ENCODE data around the gene ZNF529. TPM values are rescaled to one million over a fixed set of nuclear protein-coding genes. Genes with fewer than 3 reads are reported as not detected.
A peak's percentile ranks its signal among the peaks of the same experiment; 100 is the strongest.

ZNF529 gene
- total RNA-seq, 1 donor from 2014 or later, result 18.8 TPM

DNA sequence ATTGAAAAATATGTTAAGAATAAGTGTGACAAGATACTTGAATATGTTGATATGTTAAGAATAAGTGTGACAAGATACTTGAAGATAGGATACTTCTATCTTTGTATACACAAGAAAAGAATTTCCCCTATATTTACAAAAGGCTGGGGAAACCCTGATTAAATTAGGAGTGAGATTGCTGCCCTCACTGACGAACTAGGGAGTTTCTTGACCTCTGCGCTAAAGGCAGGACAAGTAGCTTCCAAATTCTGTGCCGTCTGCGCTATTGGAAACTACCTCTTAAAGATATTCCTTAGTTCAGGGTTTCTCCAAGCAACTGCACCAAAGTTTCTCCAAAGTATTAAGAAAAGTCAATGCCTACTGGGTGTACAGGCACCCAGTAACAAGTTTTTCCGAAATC, 45.8 kb downstream of the ZNF529 start:
- peaks cover 13% of the 10 kb centered on the region for H3K9me3 Mint-ChIP-seq (ENCODE audit: unreplicated experiment)
- peak overlapping the region; percentile 100 for H3K27ac Mint-ChIP-seq (ENCODE audit: unreplicated experiment)
- peaks cover 22% of the 10 kb centered on the region for H3K4me1 Mint-ChIP-seq (ENCODE audit: unreplicated experiment)
- peak overlapping the region; percentile 100 for H3K4me3 Mint-ChIP-seq (ENCODE audit: unreplicated experiment)
- H3K36me3 Mint-ChIP-seq (ENCODE audit: unreplicated experiment), result peaks cover 34% of the 10 kb centered on the region
- no peaks in the 10 kb centered on the region for H3K27me3 Mint-ChIP-seq (ENCODE audit: unreplicated experiment)
- DNase-seq (ENCODE audit: extremely low spot score, unreplicated experiment), result no peak
- TF ChIP-seq, protein P1, sequence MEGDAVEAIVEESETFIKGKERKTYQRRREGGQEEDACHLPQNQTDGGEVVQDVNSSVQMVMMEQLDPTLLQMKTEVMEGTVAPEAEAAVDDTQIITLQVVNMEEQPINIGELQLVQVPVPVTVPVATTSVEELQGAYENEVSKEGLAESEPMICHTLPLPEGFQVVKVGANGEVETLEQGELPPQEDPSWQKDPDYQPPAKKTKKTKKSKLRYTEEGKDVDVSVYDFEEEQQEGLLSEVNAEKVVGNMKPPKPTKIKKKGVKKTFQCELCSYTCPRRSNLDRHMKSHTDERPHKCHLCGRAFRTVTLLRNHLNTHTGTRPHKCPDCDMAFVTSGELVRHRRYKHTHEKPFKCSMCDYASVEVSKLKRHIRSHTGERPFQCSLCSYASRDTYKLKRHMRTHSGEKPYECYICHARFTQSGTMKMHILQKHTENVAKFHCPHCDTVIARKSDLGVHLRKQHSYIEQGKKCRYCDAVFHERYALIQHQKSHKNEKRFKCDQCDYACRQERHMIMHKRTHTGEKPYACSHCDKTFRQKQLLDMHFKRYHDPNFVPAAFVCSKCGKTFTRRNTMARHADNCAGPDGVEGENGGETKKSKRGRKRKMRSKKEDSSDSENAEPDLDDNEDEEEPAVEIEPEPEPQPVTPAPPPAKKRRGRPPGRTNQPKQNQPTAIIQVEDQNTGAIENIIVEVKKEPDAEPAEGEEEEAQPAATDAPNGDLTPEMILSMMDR (IDR thresholded peaks at IDR 0.05), result no peak

DNA sequence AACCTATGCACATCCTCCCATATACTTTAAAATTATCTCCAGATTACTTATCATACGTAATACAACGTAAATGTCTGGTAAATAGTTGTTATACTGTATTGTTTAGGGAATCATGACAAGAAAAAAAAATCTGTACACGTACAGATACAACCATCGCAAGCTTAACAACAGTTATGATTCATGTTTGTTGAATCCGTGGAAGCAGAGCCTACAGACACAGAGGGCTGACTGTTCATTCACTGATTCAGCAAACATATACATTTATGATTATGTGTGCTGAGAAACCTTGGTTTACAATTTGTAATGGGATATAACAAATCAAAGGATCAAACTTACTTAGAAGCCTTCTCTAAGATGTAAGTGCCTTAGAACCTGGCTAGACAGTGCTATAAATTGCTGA, 46.5 kb downstream of the ZNF529 start:
- peaks cover 34% of the 10 kb centered on the region for H3K36me3 Mint-ChIP-seq (ENCODE audit: unreplicated experiment)
- no peak for DNase-seq (ENCODE audit: extremely low spot score, unreplicated experiment)

DNA sequence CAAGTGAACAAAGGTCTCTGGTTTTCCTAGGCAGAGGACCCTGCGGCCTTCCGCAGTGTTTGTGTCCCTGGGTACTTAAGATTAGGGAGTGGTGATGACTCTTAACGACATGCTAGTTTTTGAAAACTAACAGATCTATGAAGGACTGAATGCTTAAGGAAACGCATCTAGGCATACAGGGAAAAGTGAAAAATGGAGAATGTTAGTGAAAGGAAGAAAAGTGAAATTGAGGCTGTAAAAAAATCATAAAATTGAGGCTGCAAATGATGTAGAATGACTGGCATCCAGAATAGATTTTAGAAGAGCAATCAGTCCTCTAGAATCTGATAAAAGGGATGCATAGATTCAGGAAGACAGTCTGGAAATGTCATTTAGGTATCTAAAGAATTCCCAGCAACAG, 48.5 kb downstream of the ZNF529 start:
- Mint-ChIP-seq H3K4me3 (ENCODE audit: unreplicated experiment) (no peak overlapping the region), H3K27me3 (ENCODE audit: unreplicated experiment) (no peaks in the 10 kb centered on the region), H3K27ac (ENCODE audit: unreplicated experiment) (no peak overlapping the region), H3K9me3 (ENCODE audit: unreplicated experiment) (peaks cover 19% of the 10 kb centered on the region), H3K4me1 (ENCODE audit: unreplicated experiment) (peaks cover 22% of the 10 kb centered on the region), H3K36me3 (ENCODE audit: unreplicated experiment) (peaks cover 44% of the 10 kb centered on the region)
- TF ChIP-seq, protein P1 (IDR thresholded peaks at IDR 0.05), result no peak
- no peak for DNase-seq (ENCODE audit: extremely low spot score, unreplicated experiment)

More for the DNA sequence above, 46.5 kb downstream of the ZNF529 start:
- H3K9me3 Mint-ChIP-seq (ENCODE audit: unreplicated experiment), result peaks cover 13% of the 10 kb centered on the region
- H3K4me3 Mint-ChIP-seq (ENCODE audit: unreplicated experiment), result peak overlapping the region; percentile 100
- no peaks in the 10 kb centered on the region for H3K27me3 Mint-ChIP-seq (ENCODE audit: unreplicated experiment)
- H3K27ac Mint-ChIP-seq (ENCODE audit: unreplicated experiment), result peak overlapping the region; percentile 50
- TF ChIP-seq, protein P1 (IDR thresholded peaks at IDR 0.05), result no peak
- H3K4me1 Mint-ChIP-seq (ENCODE audit: unreplicated experiment), result peaks cover 22% of the 10 kb centered on the region

DNA sequence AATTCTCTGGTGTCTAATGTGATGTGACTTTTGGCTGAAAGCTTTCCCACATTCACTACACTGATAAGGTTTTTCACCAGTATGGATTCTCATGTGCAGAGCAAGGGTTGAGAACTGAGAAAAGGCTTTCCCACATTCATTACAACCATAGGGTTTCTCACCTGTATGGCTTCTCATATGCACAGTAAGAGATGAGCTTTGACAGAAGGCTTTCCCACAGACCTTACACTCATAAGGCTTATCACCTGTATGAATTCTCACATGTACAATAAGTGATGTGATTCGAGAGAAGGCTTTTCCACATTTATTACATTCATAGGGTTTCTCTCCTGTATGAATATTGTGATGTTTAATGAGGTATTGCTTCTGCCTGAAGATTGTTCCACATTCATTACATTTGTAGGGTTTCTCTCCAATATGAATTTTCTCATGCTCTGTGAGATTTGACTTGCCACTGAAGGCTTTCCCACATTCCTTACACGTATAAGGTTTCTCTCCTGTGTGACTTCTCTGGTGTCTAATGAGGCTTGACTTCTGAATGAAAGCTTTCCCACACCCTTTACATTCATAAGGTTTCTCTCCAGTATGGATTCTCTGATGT, 59.0 kb downstream of the ZNF529 start:
- Mint-ChIP-seq H3K4me1 (ENCODE audit: unreplicated experiment) (no peaks in the 10 kb centered on the region), H3K36me3 (ENCODE audit: unreplicated experiment) (peaks cover 77% of the 10 kb centered on the region), H3K27me3 (ENCODE audit: unreplicated experiment) (no peaks in the 10 kb centered on the region), H3K27ac (ENCODE audit: unreplicated experiment) (no peak overlapping the region), H3K9me3 (ENCODE audit: unreplicated experiment) (peaks cover 49% of the 10 kb centered on the region), H3K4me3 (ENCODE audit: unreplicated experiment) (no peak overlapping the region)
- TF ChIP-seq, protein P1 (IDR thresholded peaks at IDR 0.05), result no peak
- DNase-seq (ENCODE audit: extremely low spot score, unreplicated experiment), result no peak

DNA sequence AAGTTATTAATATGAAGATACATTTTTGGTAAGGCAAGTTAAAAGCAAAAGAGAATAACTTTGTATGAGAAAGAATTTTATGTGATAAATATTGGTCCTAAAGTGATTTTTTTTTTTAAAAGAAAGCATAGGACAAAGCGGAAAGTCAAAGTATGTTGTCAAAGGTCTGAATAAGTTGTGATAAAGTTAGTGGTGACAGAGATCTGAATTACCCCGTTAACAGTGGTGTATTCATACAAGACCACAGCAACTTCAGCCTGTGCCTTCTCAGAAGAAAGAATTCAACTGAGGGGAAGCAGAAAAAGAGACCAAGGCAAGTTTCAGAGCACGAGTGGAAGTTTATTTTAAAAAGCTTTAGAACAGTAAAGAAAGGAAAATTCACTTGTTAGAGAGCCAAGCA, 64.8 kb downstream of the ZNF529 start:
- TF ChIP-seq, protein P1 (IDR thresholded peaks at IDR 0.05), result no peak
- DNase-seq (ENCODE audit: extremely low spot score, unreplicated experiment), result no peak
- H3K36me3 Mint-ChIP-seq (ENCODE audit: unreplicated experiment), result peaks cover 27% of the 10 kb centered on the region
- H3K4me1 Mint-ChIP-seq (ENCODE audit: unreplicated experiment), result no peaks in the 10 kb centered on the region
- no peak overlapping the region for H3K4me3 Mint-ChIP-seq (ENCODE audit: unreplicated experiment)
- H3K27ac Mint-ChIP-seq (ENCODE audit: unreplicated experiment), result no peak overlapping the region
- H3K27me3 Mint-ChIP-seq (ENCODE audit: unreplicated experiment), result no peaks in the 10 kb centered on the region
- peaks cover 27% of the 10 kb centered on the region for H3K9me3 Mint-ChIP-seq (ENCODE audit: unreplicated experiment)

Data from osteocyte (in vitro differentiated cells).